ENCODE data around the gene D2HGDH. TPM values are rescaled to one million over a fixed set of nuclear protein-coding genes. Genes with fewer than 3 reads are reported as not detected.
"Not testable (repeated sequence)": the region's sequence is repeated elsewhere in the genome, so short reads cannot be mapped to it uniquely, and the experiment has no call there.

D2HGDH gene
- total RNA-seq, 4 donors from 2014 or later: 12.5 to 21.8 (median 13.3) TPM

DNA sequence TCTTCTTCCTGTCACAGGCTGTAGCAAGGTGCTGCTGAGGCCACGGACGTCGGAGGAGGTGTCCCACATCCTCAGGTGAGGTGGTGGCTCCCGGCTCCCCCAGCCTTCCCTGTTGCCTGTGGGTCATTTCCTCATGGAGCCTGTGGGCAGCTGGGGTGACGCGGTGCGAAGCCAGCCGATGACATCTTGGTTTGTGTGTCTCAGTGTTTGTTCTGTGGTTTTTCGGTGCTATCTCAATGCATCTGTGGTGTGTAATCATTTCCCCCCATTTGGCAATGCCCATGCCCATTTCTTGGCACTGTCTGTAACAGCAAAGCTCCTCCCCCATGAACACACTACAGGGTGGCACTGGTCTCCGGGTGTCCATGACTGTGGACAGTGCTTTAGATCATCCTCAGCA, 6.6 kb downstream of the D2HGDH start:
- no peaks in the 10 kb centered on the region for H3K27me3 ChIP-seq
- peaks cover 0 to 10% (median 0%) of the 10 kb centered on the region in 3 donors for H3K9me3 ChIP-seq
- ATAC-seq: no peak
- peaks cover 0 to 67% of the 10 kb centered on the region in 2 donors for H3K36me3 ChIP-seq
- H3K4me1 ChIP-seq: peaks cover 0 to 11% (median 0%) of the 10 kb centered on the region in 3 donors
- 84% methylated on average over 10 of the region's 10 CpGs; no CpG with 5 or more reads in 1 of the 2 donors for WGBS, 2 donors (ENCODE audit: low coverage in 1 of 2)
- TF ChIP-seq POLR2A (IDR thresholded peaks at IDR 0.05): no peak
- TF ChIP-seq, protein P1, sequence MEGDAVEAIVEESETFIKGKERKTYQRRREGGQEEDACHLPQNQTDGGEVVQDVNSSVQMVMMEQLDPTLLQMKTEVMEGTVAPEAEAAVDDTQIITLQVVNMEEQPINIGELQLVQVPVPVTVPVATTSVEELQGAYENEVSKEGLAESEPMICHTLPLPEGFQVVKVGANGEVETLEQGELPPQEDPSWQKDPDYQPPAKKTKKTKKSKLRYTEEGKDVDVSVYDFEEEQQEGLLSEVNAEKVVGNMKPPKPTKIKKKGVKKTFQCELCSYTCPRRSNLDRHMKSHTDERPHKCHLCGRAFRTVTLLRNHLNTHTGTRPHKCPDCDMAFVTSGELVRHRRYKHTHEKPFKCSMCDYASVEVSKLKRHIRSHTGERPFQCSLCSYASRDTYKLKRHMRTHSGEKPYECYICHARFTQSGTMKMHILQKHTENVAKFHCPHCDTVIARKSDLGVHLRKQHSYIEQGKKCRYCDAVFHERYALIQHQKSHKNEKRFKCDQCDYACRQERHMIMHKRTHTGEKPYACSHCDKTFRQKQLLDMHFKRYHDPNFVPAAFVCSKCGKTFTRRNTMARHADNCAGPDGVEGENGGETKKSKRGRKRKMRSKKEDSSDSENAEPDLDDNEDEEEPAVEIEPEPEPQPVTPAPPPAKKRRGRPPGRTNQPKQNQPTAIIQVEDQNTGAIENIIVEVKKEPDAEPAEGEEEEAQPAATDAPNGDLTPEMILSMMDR (IDR thresholded peaks at IDR 0.05): no peak
- no peak overlapping the region for H3K27ac ChIP-seq
- no peak overlapping the region for H3K4me3 ChIP-seq

GRCh38 chr2:241742320-241742939, 8.0 kb downstream of the D2HGDH start:
- Histone ChIP-seq H3K36me3 (peaks cover 0 to 81% of the 10 kb centered on the region in 2 donors), H3K9me3 (peaks cover 0 to 12% (median 0%) of the 10 kb centered on the region in 3 donors), H3K27me3 (no peaks in the 10 kb centered on the region), H3K27ac (no peak overlapping the region), H3K4me1 (peaks cover 0 to 9% (median 0%) of the 10 kb centered on the region in 3 donors), H3K4me3 (no peak overlapping the region)
- 93% methylated on average over 3 of the region's 28 CpGs; no CpG with 5 or more reads in 1 of the 2 donors for WGBS, 2 donors (ENCODE audit: low coverage in 1 of 2)
- ATAC-seq: no peak
- no peak for TF ChIP-seq POLR2A (IDR thresholded peaks at IDR 0.05)
- TF ChIP-seq EP300 (IDR thresholded peaks at IDR 0.05): no peak
- TF ChIP-seq, protein P1 (IDR thresholded peaks at IDR 0.05): no peak
- no peak for TF ChIP-seq POLR2AphosphoS5 (IDR thresholded peaks at IDR 0.05)

DNA sequence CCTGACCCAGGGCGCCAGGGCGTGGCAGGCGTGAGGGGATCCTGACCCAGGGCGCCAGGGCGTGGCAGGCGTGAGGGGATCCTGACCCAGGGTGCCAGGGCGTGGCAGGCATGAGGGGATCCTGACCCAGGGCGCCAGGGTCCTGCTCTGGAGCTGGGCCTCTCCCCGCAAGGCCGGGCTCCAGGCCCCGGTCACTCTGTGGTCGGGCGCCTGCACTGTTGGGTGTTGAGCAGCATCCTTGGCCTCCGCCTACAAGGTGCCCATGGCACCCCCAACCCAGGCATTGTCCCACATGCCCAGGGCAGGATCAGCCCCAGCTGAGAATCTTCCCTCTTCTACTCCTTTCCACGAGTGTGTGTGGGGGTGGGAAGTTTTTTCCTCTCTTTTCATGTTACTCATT, 8.6 kb downstream of the D2HGDH start:
- peaks cover 0 to 87% of the 10 kb centered on the region in 2 donors for H3K36me3 ChIP-seq
- H3K4me1 ChIP-seq, H3K27ac ChIP-seq, H3K4me3 ChIP-seq, H3K27me3 ChIP-seq, ATAC-seq: not testable (repeated sequence)
- H3K9me3 ChIP-seq: peaks cover 0 to 12% (median 0%) of the 10 kb centered on the region in 3 donors
- WGBS, 2 donors (ENCODE audit: low coverage in 1 of 2): 100% methylated on average over 2 to 3 of the region's 15 CpGs

DNA sequence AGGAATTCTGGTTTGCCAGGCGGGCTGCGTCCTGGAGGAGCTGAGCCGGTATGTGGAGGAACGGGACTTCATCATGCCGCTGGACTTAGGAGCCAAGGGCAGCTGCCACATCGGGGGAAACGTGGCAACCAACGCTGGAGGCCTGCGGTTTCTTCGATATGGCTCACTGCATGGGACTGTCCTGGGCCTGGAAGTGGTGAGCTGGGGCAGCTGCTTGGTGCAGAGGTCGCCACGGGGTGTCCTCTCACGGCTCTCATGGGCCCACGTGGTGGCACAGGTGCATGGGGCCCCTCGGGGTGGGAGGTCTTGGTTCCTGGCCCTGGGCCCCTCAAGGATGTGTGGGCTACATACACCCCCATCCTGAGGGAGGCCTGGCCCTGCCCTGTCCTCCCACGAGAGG, 9.2 kb downstream of the D2HGDH start:
- no peak overlapping the region for H3K4me3 ChIP-seq
- H3K27ac ChIP-seq: no peak overlapping the region
- H3K4me1 ChIP-seq: peaks cover 0 to 9% (median 0%) of the 10 kb centered on the region in 3 donors
- H3K9me3 ChIP-seq: peaks cover 0 to 12% (median 0%) of the 10 kb centered on the region in 3 donors
- H3K36me3 ChIP-seq: peaks cover 0 to 87% of the 10 kb centered on the region in 2 donors
- no CpG with 5 or more reads among the region's 16 CpGs for WGBS, 2 donors (ENCODE audit: low coverage in 1 of 2)
- TF ChIP-seq, protein P1 (IDR thresholded peaks at IDR 0.05): no peak
- no peak for TF ChIP-seq POLR2A (IDR thresholded peaks at IDR 0.05)
- no peak for ATAC-seq
- no peaks in the 10 kb centered on the region for H3K27me3 ChIP-seq

DNA sequence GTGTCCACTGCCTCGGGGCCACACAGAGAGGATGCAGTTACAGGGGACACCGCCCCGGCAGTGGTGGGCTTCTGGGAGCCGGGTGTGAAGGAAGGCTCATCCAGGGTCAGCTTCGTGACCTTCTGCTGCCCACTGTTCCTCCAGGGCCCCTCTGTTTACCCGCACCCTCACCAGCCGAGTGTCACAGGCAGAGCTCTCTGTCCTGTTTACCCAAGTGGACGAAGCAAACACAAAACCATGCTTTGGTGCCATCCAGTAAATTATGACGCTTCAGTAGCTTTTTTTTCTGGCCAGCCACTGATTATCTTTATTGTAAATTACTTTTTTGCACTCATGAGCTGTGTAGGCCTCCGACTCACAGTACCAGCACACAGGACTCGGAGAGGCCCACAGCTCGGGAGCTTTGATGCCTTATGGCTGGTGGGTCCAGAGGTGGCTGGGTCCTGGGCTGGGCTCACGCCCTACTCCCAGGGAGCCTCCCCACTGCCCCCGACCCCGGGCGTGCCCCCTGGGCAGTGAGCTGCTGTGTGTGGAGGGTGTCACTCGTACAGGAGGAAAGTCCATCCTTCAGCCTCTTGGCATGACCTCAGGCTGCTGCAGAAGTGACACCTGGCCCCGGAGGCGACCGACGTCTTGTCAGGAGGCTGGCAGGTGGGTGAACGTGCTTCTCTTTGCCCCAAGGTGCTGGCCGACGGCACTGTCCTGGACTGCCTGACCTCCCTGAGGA, 9.8 kb downstream of the D2HGDH start:
- WGBS, 2 donors (ENCODE audit: low coverage in 1 of 2): 0 to 79% methylated on average over 1 to 7 of the region's 24 CpGs
- H3K9me3 ChIP-seq: peaks cover 0 to 12% (median 0%) of the 10 kb centered on the region in 3 donors
- H3K36me3 ChIP-seq: peaks cover 0 to 87% of the 10 kb centered on the region in 2 donors
- peaks cover 0 to 9% (median 0%) of the 10 kb centered on the region in 3 donors for H3K4me1 ChIP-seq
- no peak overlapping the region for H3K27ac ChIP-seq
- no peaks in the 10 kb centered on the region for H3K27me3 ChIP-seq
- TF ChIP-seq, protein P1 (IDR thresholded peaks at IDR 0.05): no peak
- TF ChIP-seq POLR2AphosphoS5 (IDR thresholded peaks at IDR 0.05) (no peak), EP300 (IDR thresholded peaks at IDR 0.05) (no peak), POLR2A (IDR thresholded peaks at IDR 0.05) (no peak)
- ATAC-seq: peak; percentile 36
- no peak overlapping the region for H3K4me3 ChIP-seq
